Fibroblast of skin of right biceps (primary cell): ENCODE results near the gene CYP4F3.
A peak's percentile ranks its signal among the peaks of the same experiment; 100 is the strongest.
"Not testable (repeated sequence)": the region's sequence is repeated elsewhere in the genome, so short reads cannot be mapped to it uniquely, and the experiment has no call there.

Experiments used
- DNase-seq: peaks from one replicate; pipeline ENCODE4 v3.0.0-alpha.2; 2013

CYP4F3 gene

DNA sequence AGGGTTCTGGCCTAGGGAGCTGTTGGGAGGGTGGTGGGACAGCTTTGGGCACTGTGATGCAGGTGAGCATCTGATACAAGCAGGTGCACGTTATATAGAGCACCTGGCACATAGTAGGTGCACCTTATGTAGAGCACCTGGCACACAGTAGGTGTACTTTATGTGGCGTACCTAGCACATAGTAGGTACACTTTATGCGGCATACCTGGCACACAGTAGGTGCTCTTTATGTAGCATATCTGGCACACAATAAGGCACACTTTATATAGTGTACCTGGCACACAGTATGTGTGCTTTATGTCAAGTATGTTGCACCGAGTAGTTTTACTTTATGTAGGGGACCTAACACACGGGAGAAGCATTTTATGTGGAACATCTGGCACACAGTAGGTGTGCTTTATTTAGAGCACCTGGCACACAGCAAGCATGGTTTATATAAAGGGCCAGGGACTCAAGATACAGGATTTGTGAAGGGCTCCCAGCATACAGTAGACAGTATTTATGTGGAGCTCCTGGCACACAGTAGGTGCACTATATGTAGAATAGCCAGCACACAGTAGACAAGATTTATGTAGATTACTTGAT, 30.6 kb downstream of the CYP4F3 start:
- DNase-seq = no peak

DNA sequence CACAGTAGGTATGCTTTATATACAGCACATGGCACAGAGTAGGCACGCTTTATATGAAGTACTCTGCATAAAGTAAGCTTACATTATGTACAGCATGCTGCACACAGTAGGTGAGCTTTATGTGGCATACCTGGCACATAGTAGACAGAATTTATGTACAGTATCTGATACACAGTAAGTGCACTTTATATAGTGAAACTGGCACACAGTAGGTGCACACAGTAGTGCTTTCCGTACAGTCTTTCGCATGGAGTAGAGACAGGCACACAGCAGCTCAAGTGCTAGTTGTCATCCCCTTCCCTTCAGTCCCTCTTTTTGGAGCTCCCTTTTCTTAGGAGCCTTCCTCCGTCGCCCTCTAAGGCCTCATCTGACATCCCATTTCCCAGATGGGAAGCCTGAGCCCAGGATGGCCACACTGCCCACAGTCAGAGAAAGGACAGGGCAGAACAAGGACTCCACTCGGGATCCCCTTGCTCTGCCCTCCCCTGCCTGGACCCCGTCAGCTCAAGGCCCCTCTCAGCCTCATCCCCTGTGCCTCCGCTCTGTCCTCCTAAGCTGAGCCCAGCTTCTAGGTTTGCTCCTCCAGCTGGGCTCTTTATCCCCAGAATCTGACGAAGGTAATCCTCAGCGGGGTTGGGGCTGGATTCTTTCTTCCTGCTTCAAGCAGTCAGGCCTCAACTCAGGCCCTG, 31.3 kb downstream of the CYP4F3 start:
- DNase-seq = no peak

DNA sequence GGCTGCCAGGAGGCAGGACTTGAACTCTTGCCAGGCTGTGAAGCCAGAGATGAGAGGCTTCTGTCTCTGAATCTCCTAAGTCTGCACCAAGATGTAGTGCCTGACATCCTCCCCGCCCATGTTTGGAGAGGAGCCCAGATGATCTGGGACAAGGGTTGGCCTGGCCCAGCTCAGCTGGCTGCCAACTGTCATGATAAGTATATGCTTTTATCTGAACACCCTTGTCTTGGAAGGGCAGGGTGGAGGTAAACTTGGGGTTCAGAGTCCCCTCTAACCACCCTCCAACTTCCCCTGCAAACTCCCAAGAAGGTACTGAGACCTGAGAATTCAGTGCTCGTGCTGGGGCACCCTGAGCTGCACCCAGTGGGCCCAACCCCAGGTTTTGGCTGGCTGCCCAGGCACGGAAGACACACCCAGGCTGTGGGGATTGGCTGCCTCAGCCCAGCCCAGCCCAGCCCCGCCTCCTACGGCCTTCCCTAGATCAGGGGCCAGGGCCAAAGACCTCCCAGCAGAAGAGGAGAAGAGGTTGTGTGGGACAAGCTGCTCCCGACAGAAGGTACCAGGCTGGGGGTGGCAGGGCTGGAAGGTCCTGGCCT, 32.0 kb downstream of the CYP4F3 start, which contains the start of gene CYP4F12:
Gene CYP4F12, plus strand, starts transcription at position 508 of the 596 bp plus-strand sequence. CDS start 443 bp downstream, outside the sequence.
- DNase-seq = no peak

DNA sequence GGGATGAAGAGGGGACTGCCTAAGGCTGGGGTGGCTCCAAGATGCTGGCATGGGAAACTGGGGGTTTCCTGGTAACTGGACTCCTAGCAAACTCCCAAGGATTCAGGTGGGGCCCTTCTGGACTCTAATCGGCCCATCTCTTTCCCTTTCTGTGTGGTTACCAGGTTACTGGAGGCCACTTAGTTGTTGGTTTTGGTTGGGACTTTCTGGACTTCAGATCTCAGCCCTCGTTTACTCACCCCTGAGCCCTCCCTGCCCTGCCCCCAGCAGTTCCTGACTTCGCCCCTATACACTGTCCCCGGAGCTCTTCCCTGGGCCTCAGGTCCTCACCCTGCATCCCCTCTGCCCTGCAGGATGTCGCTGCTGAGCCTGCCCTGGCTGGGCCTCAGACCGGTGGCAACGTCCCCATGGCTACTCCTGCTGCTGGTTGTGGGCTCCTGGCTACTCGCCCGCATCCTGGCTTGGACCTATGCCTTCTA, 32.5 kb downstream of the CYP4F3 start:
- no peak for DNase-seq

DNA sequence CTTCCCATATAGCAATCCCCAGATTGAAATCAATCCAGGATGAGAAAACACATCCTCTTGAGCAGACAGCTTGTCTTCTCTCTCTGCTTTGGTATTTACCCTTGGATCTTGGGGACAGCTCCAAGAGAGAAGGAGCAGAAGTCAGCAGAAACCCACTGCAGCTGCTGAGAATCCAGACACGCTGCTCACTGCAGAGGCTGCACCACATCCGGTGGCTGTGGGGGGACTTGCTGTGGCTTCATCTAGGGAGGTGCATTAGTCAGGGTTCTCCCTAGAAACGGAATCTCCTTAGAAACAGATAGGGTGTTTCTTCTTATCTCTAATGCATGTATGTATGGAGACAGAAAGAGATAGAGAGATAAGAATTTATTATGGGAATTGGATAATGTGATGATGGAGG, 34.9 kb downstream of the CYP4F3 start:
- no peak for DNase-seq

DNA sequence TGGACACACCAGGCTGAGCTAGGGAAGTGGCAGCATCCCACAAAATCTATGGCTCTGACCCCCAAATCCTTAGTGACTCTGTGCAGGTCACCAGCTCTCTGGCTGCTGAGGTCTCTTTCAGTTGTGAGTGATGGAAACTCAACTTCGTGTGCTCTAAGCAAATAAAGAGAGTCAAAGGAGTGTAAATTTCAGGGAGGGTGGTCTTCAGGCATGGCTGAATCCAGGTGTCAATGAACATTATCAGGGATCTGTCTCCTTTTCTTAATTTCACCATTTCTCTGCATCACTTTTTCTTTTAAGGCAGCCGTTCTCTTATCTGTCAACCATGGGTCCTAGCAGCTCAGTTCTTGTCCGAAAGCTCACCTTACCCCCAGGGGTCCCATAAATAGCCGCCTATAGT, 38.4 kb downstream of the CYP4F3 start:
- no peak for DNase-seq

DNA sequence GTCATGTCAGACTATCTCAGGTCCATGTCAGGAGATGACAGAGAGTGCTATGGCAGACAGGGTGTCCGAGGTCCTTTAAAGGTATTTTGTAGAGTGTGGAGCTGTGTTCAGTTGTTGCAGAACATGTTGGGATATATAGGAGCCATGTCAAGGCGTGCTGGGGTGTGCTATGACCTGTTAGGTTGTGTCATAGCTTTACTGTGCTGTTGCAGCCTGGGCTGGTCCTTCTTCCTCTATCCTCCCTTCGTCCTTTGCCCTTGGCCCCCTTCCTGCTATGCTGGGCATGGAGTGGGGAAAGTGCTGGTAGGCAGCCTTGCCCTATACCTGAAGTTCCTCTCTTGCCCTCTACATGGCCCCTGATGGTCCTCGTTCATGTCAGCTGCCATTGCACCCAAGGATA, 39.2 kb downstream of the CYP4F3 start:
- DNase-seq = not testable (repeated sequence)

DNA sequence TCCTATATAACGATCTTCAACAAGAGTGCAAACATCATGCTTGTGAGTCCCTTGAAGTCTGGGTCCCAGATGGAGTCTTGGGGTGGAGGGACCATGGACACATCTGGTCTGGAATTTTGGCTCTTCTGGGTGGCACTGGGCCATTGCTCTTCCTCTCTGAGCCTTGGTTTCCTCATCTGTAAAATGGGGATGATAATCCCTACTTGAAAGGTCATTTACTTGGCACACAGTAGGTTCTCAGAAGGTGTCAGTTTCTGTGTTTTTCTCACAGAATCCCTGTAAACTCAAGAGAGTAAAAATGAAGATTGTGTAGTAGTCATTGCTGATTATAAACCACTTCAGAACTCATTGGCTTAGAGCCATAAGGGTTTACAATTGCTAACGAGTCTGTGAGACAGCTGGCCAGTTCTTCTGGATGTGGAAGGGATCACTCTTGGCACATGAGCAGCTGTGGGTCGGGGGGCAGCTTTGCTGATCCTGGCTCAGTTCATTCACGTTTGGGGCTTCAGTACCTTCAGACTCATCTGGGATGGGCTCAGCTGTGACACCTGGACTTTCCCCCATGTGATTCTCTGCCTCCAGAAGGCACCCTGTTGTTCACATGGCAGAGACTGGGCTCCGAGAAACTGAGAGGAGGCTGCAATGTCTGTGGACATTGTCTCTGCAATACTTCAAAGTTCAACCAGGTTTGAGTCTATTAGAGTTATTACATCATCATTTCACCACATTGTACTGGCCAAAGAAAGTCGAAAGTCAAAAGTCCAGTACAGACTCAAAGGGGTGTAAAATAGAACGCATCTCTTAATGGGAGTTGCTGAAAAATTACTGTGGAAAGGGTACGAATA, 40.0 kb downstream of the CYP4F3 start:
- no peak for DNase-seq

DNA sequence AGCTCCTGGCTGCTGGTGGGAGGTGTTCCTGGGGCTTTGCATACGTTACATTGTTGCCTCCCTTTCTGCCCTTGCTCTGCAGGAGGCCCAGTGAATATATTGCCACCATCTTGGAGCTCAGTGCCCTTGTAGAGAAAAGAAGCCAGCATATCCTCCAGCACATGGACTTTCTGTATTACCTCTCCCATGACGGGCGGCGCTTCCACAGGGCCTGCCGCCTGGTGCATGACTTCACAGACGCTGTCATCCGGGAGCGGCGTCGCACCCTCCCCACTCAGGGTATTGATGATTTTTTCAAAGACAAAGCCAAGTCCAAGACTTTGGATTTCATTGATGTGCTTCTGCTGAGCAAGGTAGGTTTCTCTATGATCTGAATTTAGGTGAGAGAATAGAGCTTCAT, 42.7 kb downstream of the CYP4F3 start:
- DNase-seq = no peak

DNA sequence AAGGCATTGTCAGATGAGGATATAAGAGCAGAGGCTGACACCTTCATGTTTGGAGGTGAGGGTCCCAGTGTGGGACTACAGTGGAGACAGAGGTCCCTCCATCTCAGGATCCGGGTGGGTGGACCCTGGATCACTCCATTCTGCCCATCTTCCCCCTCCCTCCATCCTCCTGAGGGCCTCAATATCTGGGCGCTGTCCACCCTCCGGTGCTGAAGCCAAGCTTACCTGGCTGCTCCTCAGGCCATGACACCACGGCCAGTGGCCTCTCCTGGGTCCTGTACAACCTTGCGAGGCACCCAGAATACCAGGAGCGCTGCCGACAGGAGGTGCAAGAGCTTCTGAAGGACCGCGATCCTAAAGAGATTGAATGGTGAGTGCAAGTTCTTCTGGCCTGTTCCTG, 44.1 kb downstream of the CYP4F3 start:
- no peak for DNase-seq

DNA sequence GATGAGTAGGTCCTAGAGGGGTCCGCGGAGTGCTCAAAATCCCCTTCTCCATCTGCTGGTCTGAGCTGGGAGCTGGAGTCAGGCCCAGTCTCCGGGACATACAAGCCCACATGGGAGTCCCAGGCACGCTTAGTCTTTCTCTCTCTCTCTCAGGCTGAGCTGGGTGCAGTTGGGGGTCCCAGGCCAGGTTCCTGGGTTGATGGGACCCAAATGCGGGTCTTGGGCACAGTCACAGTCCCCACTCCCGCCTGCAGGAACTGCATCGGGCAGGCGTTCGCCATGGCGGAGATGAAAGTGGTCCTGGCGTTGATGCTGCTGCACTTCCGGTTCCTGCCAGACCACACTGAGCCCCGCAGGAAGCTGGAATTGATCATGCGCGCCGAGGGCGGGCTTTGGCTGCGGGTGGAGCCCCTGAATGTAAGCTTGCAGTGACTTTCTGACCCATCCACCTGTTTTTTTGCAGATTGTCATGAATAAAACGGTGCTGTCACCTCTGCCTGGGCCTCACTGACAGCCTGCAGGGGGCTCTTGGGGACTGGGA, 56.0 kb downstream of the CYP4F3 start:
- DNase-seq = no peak

DNA sequence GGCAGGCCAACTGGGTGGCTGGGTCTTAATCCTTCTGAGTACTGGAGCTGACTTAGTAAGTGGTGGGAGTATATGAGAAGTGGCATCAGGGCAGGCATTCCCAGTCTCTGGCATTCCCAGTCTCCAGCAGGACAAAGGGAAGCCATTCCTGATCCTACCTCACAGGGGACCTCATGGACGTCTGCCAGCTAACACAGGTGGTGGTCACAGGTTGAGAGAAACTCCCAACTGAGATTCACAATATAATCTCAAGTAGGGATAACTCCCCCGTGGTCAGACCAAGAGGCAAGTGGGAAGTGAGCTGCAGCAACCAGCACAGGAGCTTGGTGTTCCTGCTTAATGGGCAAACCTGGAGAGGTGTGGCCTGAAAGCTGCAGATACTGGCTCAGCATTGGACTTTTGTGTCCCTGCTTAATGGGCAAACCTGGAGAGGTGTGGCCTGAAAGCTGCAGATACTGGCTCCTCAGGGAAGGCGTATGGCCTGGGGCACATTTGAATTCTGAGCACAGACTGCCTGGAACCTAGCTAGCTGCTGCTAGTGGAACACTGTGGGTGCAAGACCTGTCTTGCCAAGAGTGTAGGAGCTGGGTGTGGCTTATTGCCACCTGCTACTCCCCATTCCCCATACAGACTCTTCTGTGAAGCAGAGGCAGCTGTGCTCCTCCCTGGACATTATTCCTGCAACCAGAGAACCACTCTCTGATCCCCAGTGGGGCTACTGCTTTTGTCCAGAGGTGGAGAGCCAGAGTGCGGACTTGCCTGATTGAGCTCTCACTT, 61.2 kb downstream of the CYP4F3 start:
- no peak for DNase-seq

DNA sequence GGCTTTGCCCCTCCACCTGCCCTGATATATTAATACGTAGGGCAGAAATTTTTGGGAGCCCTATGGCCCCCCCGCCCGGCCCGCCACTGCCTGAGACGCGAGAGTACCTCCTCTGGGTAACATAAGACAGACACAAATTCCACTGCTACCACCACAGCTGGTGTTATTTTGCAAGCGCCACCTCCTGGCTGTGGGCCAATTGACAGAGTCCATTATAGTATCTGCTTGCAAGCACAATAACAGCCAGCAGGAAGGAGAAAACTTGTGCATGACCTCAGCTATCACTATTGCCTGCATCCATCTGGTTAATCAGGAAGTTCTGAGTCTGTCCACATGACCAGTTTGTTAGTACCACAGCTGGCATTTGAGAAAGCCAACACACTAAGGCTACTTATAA, 61.8 kb downstream of the CYP4F3 start:
- peak; percentile 23 for DNase-seq
